Right atrium auricular region (tissue), 2 donors: ENCODE measurements around the gene OSBPL2. TPM values are rescaled to one million over a fixed set of nuclear protein-coding genes. Genes with fewer than 3 reads are reported as not detected.
A peak's percentile ranks its signal among the peaks of the same experiment; 100 is the strongest.

Source experiments
- DNase-seq: peaks from one replicate; pipeline ENCODE4 v3.0.0-alpha.2; 2019; ENCODE audit warnings: low spot score
- H3K27ac ChIP-seq, 2 donors: fragments of 200-600 bp; sonication (generic); 1 replicate in 1 of 2; 2 replicates in 1 of 2; pipeline ENCODE4 v1.5.1; 2016 to 2019
- H3K27me3 ChIP-seq, 2 donors: fragments of 200-600 bp; sonication (generic); one replicate each; pipeline versions ENCODE4 v1.5.1 to v1.6.0; 2017 to 2019
- H3K36me3 ChIP-seq: fragments of 200-600 bp; sonication (generic); one replicate; pipeline ENCODE4 v1.5.1; 2016
- H3K4me1 ChIP-seq, 2 donors: fragments of 200-600 bp; sonication (generic); one replicate each; pipeline versions ENCODE4 v1.5.1 to v1.6.0; 2017 to 2019
- H3K4me3 ChIP-seq, 2 donors: fragments of 200-600 bp; sonication (generic); 1 replicate in 1 of 2; 2 replicates in 1 of 2; pipeline ENCODE4 v1.5.1; 2017 to 2019; ENCODE audit warnings: mild to moderate bottlenecking in 1 of 2, moderate library complexity in 1 of 2
- H3K9me3 ChIP-seq, 2 donors: fragments of 200-600 bp; sonication (generic); one replicate each; pipeline ENCODE4 v1.5.1; 2019
- total RNA-seq, 2 donors: library from RNA; depleted of rRNA; stranded (reverse); fragments of >200 nt; gene quantifications; one replicate each; pipeline ENCODE4 v1.1.0, GENCODE V29; 2016
- TF ChIP-seq, protein P1 (sequence below), 2 donors: fragments of 200-600 bp; sonication (generic); IDR thresholded peaks; one replicate each; pipeline ENCODE4 v1.5.1; 2019; ENCODE audit warnings: antibody characterized with exemption in 2 of 2

Gene OSBPL2
- total RNA-seq, 2 donors from 2014 or later: 27.2 to 29.6 TPM

DNA sequence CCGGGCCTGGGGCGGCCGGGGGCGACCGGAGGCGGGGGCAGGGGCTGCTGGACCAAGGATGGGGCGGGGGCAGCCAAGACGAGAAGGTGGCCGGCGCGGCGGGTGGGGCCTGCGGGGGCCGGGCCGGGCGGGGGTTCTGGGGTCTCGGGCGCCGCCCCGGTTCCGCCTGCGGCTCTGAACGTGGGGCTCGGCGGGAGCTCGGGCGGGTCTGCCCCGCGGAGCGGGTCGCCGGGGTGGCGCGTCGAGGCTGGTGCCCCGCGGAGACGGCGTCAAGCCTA is 64.7 kb downstream of the OSBPL2 start:
- Histone ChIP-seq H3K4me3 (peak overlapping the region; percentile 67 to 76), H3K9me3 (no peaks in the 10 kb centered on the region), H3K4me1 (peaks cover 0 to 36% of the 10 kb centered on the region in 2 donors), H3K27me3 (no peaks in the 10 kb centered on the region), H3K27ac (peak overlapping the region; percentile 99 to 100), H3K36me3 (peaks cover 35% of the 10 kb centered on the region)
- no peak for DNase-seq
- TF ChIP-seq, protein P1, sequence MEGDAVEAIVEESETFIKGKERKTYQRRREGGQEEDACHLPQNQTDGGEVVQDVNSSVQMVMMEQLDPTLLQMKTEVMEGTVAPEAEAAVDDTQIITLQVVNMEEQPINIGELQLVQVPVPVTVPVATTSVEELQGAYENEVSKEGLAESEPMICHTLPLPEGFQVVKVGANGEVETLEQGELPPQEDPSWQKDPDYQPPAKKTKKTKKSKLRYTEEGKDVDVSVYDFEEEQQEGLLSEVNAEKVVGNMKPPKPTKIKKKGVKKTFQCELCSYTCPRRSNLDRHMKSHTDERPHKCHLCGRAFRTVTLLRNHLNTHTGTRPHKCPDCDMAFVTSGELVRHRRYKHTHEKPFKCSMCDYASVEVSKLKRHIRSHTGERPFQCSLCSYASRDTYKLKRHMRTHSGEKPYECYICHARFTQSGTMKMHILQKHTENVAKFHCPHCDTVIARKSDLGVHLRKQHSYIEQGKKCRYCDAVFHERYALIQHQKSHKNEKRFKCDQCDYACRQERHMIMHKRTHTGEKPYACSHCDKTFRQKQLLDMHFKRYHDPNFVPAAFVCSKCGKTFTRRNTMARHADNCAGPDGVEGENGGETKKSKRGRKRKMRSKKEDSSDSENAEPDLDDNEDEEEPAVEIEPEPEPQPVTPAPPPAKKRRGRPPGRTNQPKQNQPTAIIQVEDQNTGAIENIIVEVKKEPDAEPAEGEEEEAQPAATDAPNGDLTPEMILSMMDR (IDR thresholded peaks at IDR 0.05): no peak

DNA sequence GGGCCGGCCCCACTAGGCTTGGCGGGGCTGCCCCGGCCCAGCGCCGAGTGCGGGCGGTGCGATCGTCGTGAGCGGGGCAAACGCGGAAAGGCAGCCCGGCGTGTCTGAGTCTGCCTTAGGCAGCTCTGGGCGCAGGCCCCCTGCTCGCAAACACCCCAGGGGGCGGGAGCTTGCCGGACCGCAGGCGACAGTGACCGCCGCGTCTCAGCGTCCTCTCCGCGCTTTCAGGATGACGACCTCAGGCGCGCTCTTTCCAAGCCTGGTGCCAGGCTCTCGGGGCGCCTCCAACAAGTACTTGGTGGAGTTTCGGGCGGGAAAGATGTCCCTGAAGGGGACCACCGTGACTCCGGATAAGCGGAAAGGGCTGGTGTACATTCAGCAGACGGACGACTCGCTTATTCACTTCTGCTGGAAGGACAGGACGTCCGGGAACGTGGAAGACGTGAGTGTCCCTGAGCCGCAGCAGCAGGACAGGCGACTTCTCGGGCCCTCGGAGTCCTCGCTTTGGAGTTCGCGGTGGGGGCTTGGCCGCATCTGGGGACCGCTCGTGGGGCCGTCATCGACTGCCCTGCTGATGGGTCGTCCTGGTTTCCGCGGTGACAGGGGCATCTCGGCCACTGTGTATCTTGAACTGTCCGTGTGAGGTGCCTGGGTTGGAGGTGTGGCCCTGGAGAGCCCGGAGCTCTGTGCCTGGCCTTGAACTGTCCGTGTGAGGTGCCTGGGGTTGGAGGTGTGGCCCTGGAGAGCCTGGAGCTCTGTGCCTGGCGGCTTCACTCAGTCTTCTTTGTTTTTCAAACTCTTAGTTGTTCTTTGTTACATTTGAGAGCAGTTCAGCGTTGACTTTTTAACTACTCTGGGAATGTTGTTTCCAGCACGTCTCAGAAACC is 65.3 kb downstream of the OSBPL2 start:
- H3K36me3 ChIP-seq: peaks cover 41% of the 10 kb centered on the region
- no peaks in the 10 kb centered on the region for H3K9me3 ChIP-seq
- no peaks in the 10 kb centered on the region for H3K27me3 ChIP-seq
- peak overlapping the region; percentile 99 to 100 for H3K27ac ChIP-seq
- peak overlapping the region; percentile 67 to 76 for H3K4me3 ChIP-seq
- peaks cover 0 to 36% of the 10 kb centered on the region in 2 donors for H3K4me1 ChIP-seq
- DNase-seq: no peak
- TF ChIP-seq, protein P1 (IDR thresholded peaks at IDR 0.05): no peak

DNA sequence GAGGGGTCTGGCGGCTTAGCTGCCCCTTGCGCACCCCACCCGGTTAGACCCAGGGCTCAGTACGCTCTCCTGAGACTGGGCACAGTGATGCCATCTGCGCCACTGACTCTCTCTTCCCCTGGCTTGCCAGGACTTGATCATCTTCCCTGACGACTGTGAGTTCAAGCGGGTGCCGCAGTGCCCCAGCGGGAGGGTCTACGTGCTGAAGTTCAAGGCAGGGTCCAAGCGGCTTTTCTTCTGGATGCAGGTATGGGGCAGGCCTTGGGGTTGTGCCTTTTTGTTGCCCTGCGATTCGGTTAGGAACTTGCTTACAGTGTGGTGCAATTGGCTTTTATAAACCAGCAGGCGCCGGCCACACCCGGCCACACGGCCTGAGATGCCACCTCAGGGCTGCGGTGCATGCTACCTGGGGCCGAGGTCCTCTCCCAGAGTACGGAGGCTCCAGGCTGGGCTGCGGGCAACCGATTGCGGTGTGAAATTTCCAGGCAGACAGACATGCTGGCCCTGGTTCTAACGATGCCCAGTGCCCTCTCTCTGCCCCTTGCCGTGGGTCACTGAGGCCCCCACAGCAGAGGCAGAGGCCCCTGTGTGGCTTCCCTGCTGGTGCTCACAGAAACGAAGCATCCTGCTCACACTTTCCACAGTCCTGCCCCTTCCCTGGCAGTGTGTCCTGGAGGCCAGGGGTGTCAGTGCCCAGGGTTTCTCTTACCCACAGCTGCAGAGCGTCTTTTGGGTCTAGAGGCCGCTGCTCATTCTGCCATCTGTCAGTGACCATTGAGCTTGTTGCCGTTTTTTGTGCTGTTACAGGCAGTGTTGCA is 66.2 kb downstream of the OSBPL2 start:
- DNase-seq: no peak

GRCh38 chr20:62305149-62305764 is 66.9 kb downstream of the OSBPL2 start:
- no peak for DNase-seq
- Histone ChIP-seq H3K36me3 (peaks cover 57% of the 10 kb centered on the region), H3K27me3 (no peaks in the 10 kb centered on the region), H3K9me3 (no peaks in the 10 kb centered on the region), H3K4me1 (peaks cover 0 to 36% of the 10 kb centered on the region in 2 donors), H3K4me3 (no peak overlapping the region), H3K27ac (no peak overlapping the region)
- TF ChIP-seq, protein P1 (IDR thresholded peaks at IDR 0.05): no peak

More for the DNA sequence above, 66.2 kb downstream of the OSBPL2 start:
- Histone ChIP-seq H3K9me3 (no peaks in the 10 kb centered on the region), H3K36me3 (peaks cover 50% of the 10 kb centered on the region), H3K4me3 (peak overlapping the region; percentile 67 to 76), H3K27ac (peak overlapping the region in 1 of 2 donors; percentile 100), H3K4me1 (peaks cover 0 to 36% of the 10 kb centered on the region in 2 donors), H3K27me3 (no peaks in the 10 kb centered on the region)
- TF ChIP-seq, protein P1 (IDR thresholded peaks at IDR 0.05): no peak

DNA sequence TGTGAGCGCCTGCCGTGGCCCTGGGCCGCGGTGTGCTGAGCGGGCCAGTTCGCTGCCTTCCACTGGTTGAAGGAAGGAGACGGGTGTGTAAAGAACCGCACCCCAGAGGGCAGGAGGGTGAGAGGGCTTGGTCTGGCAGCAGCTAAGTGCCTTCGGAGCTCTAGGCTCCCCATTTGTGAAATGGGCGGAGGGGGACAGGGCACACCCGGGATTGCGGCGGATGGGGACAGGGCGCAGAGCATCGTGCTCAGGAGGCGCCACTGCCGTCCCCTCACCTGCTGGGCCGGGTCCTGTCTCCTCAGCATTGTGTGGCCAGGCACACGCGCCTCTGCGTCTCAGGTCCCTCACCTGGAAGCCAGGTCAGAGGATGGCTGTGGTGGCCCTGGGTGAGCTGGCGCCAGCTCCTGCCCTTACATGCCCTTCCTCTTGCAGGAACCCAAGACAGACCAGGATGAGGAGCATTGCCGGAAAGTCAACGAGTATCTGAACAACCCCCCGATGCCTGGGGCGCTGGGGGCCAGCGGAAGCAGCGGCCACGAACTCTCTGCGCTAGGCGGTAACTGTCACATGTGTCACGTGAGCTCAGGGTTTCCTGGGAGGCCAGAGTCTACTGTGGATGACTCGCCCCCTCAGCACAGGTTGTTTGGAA is 67.6 kb downstream of the OSBPL2 start:
- no peaks in the 10 kb centered on the region for H3K27me3 ChIP-seq
- H3K9me3 ChIP-seq: no peaks in the 10 kb centered on the region
- no peak for DNase-seq
- TF ChIP-seq, protein P1 (IDR thresholded peaks at IDR 0.05): no peak
- peaks cover 0 to 36% of the 10 kb centered on the region in 2 donors for H3K4me1 ChIP-seq
- H3K4me3 ChIP-seq: no peak overlapping the region
- H3K36me3 ChIP-seq: peaks cover 63% of the 10 kb centered on the region
- no peak overlapping the region for H3K27ac ChIP-seq
